Measurements from ENCODE around the gene DNAJC5. TPM values are rescaled to one million over a fixed set of nuclear protein-coding genes. Genes with fewer than 3 reads are reported as not detected.
"Not testable (repeated sequence)": the region's sequence is repeated elsewhere in the genome, so short reads cannot be mapped to it uniquely, and the experiment has no call there.

The DNAJC5 gene
- total RNA-seq, 1 donor from 2014 or later = 46.4 TPM

DNA sequence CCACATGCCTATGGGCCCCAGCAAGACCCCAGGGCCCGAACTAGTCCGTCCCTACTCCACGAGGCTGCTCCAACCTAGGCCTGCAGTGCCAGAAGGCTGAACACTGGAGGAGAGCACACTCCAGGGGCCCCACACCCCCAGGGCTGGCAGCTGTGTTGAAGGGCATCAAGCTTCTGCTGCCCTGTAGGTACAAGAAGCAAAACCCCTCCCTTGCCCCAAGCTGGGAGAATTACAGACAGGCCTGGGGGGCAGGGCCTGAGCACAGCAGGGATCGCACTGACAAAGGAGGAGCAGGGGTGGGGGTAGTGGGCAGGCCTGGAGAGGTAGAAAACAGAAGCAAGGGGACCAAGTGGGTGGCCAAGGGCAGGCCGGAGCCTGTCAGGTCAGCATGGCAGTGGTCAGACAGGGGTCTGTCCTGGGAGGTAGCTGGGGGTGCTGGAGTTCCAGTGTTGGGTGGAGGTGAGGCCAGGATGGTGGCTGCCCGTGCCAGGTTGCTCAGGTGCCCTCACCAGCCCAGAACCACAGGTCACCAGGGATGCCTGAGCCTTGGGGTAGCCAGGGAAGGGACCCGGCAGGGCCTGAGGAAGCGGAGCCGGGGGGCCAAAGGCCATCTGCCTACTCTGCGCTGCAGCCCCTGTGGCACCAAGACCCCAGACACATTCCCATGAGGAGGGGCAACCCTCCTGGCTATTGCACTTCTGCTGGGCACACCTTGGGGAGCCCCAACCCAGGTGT, 64.2 kb downstream of the DNAJC5 start:
- TF ChIP-seq, protein P1, sequence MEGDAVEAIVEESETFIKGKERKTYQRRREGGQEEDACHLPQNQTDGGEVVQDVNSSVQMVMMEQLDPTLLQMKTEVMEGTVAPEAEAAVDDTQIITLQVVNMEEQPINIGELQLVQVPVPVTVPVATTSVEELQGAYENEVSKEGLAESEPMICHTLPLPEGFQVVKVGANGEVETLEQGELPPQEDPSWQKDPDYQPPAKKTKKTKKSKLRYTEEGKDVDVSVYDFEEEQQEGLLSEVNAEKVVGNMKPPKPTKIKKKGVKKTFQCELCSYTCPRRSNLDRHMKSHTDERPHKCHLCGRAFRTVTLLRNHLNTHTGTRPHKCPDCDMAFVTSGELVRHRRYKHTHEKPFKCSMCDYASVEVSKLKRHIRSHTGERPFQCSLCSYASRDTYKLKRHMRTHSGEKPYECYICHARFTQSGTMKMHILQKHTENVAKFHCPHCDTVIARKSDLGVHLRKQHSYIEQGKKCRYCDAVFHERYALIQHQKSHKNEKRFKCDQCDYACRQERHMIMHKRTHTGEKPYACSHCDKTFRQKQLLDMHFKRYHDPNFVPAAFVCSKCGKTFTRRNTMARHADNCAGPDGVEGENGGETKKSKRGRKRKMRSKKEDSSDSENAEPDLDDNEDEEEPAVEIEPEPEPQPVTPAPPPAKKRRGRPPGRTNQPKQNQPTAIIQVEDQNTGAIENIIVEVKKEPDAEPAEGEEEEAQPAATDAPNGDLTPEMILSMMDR (conservative IDR thresholded peaks at IDR 0.05; ENCODE audit: low read depth, low read length) = no peak
- no peak overlapping the region for H3K4me3 ChIP-seq (ENCODE audit: low read depth, low read length)
- DNase-seq (ENCODE audit: low read depth) = no peak

DNA sequence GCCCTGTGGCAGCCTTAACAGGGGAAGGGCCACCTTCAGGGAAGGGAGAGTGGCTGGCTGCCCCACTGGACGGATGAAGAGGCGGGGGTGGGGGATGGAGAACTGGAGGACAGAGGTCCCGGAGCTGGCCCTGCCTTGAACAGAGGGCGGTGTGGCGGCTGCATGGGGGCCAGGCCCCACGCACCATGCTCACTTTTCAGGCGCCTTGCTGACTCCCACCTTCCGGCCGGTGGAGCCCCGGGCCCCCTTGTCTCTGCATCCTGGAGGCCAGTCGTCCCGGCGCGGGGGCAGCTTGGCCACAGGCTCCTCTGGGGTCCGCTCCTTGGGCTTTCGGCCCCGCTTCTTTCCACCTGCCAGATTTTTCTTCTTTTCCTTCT, 64.8 kb downstream of the DNAJC5 start:
- TF ChIP-seq, protein P1 (conservative IDR thresholded peaks at IDR 0.05; ENCODE audit: low read depth, low read length) = no peak

DNA sequence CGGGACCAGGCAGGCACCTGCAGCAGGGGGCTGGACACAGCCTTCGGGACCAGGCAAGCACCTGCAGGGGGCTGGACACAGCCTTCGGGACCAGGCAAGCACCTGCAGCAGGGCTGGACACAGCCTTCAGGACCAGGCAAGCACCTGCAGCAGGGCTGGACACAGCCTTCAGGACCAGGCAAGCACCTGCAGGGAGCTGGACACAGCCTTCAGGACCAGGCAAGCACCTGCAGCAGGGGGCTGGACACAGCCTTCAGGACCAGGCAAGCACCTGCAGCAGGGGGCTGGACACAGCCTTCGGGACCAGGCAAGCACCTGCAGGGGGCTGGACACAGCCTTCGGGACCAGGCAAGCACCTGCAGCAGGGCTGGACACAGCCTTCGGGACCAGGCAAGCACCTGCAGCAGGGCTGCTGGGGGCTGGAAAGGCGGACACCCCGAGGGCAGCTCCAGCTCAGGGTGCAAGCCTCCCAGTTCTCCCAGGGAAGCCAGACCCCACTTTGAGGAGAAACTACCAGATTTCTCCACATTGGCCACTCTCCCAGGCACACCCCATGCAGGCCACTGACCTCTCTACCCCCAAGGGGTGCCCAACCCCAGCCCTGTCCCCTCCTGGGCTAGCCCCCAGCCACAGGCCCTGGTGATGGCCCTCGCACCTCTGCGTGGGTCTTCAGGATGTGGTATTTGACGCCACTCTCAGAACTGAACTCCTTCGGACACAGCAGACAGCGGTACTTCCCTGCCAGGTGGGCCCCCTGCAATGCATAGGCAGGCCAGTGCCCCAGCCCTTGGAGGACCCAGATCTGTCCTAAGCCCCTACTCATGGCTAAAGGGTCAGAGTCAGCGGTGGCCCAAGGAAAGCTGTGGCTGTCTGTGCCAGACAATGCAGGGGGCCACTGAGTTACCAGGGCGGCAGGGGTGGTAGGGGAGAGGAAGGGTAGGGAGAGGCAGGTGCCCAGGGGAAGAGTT, 66.0 kb downstream of the DNAJC5 start:
- not testable (repeated sequence) for DNase-seq (ENCODE audit: low read depth); H3K4me3 ChIP-seq (ENCODE audit: low read depth, low read length)

More for the DNA sequence above, 64.8 kb downstream of the DNAJC5 start:
- DNase-seq (ENCODE audit: low read depth) = no peak
- no peak overlapping the region for H3K4me3 ChIP-seq (ENCODE audit: low read depth, low read length)

DNA sequence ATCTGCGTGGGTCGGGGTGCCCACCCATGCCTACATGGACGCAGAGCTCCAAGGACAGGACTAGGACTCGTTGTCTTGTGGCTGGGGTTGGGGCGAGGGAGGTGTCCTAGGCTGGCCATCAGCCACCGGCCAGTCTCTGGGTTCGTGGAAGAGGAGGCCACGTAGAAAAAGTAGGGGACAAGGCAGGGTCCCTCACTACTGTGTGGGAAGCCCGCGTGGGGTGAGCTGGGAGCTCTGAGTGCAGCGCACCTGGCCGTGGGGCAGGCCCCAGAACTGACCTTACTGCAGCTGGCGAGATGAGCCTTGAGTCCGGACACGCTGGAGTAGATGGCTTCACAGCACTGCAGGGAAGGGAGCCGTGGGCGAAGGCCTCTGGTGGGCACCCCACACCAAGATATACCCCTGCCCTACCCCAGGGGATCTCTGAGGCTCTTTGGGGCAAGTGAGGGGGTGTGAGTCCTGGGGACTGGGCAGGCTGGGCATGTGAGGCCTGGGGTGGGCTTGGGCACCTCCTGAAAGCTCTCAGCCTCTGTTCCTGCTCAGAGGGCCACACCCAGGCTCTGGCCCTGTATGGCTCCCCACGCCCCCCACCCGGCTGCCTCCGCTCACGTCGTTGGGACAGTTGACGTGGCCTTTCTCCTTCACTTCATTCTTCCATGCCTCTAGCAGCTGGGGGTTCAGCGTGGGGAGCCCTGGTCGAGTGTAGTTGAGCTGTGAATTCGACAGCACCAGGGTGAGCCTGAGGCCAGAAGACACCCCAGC, 66.9 kb downstream of the DNAJC5 start:
- H3K4me3 ChIP-seq (ENCODE audit: low read depth, low read length) = no peak overlapping the region
- no peak for DNase-seq (ENCODE audit: low read depth)
- TF ChIP-seq, protein P1 (conservative IDR thresholded peaks at IDR 0.05; ENCODE audit: low read depth, low read length) = no peak

DNA sequence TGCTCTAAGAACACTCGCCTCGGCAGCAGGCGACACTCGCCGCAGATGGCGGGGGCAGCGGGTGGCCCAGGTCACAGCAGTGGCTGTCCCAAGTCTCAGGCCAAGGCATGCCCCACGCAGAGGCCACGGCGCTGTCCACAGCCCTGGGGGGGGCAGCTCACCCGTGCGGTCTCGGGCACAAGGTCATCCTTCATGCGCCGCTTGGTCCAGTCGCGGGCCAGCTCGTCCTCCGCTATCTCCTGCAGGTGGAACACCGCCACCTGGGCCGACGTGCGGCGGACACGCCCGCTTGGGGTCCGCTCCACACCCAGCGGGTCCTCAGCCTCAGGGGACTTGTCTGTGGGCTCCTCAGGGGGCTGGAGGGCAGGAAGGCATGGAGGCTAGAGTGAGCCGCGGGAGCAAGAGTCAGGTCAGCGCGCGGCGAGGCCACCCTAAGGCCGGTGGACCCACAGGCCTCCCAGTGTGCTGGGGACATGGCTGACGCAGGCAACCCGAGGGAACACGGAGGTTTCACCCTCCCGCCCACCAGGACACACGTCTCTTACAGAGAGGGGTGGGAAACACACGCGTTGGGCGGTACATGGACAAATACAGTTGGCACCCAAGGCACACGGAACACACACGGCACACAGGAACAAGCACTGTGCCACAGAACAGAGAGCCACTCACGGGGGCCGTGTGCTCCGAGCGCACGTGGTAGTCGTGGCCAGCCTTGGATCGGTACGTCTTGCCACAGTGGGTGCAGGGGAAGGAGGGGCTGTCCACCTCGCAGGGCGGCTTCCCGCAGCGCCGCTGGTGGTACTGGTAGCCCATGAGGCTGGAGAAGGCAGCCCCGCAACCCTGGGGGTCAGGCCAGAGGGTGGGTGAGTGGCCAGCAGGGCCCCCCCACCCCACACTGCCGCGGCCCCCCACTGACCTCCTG, 67.8 kb downstream of the DNAJC5 start:
- TF ChIP-seq, protein P1 (conservative IDR thresholded peaks at IDR 0.05; ENCODE audit: low read depth, low read length) = no peak
- no peak overlapping the region for H3K4me3 ChIP-seq (ENCODE audit: low read depth, low read length)
- no peak for DNase-seq (ENCODE audit: low read depth)

DNA sequence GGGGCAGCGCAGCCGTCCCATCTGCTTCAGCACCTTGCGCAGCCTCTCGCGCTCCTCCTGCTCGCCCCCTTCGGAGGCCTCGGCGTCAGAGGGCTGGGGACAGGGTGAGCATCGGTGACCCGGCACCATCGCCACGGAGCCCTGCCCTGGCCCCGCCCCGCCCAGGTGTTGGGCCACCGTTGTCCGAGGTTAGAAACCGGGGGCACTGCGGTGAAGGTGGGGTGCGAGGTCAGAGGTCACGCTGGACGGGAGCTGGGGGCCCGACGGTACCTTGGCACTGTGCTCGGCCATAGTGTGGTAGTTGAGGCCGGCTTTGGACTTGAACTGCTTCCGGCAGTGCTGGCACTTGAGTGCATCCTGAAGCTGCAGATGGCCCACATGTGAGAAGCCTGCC, 68.4 kb downstream of the DNAJC5 start:
- TF ChIP-seq, protein P1 (conservative IDR thresholded peaks at IDR 0.05; ENCODE audit: low read depth, low read length) = no peak
- no peak for DNase-seq (ENCODE audit: low read depth)
- no peak overlapping the region for H3K4me3 ChIP-seq (ENCODE audit: low read depth, low read length)
